Measurements from ENCODE around the gene ARHGEF4.

The ARHGEF4 gene

DNA sequence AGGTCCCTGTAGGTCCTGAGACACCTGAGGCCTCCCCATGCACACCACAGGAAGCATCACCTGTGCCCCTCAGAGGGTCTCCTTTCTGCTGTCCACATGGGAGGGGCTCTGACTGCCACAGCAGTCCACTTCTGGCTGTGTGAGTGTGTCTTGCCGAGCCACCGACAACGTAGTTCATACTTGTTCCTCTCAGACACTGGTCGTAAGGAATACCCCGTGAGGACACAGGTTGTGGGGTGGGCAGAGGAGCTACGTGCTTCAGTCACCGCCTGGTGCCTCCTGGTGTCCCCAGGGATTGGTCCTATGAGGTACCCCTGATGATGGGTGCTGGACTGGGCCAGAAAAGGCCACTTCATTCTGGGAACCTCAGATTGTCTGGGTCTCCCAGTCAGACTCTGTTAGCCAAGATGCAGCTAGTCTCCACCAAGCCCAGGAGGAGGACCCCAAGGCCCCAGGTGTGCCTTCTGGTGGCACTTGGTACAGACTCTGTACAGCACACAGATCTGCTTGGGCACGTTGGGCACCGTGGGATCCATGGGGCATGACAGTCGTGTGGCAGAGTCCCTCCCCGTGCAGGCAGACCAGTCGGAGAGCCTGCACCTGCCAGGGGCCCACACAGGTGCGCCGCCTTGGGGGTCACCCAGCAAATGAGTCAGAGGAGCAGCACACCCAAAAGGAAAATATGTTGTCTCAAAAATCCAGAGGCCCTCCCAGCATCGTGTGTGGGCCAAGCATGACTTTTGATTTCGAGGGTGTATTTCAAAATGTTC, 2.5 kb downstream of the ARHGEF4 start:
- in situ Hi-C loops (cut with MboI; ENCODE audit: low pct_unique_long_range_greater_than_20kb, low sequenced_read_pairs, unreplicated experiment) = no loop called here
- TF ChIP-seq, protein P1, sequence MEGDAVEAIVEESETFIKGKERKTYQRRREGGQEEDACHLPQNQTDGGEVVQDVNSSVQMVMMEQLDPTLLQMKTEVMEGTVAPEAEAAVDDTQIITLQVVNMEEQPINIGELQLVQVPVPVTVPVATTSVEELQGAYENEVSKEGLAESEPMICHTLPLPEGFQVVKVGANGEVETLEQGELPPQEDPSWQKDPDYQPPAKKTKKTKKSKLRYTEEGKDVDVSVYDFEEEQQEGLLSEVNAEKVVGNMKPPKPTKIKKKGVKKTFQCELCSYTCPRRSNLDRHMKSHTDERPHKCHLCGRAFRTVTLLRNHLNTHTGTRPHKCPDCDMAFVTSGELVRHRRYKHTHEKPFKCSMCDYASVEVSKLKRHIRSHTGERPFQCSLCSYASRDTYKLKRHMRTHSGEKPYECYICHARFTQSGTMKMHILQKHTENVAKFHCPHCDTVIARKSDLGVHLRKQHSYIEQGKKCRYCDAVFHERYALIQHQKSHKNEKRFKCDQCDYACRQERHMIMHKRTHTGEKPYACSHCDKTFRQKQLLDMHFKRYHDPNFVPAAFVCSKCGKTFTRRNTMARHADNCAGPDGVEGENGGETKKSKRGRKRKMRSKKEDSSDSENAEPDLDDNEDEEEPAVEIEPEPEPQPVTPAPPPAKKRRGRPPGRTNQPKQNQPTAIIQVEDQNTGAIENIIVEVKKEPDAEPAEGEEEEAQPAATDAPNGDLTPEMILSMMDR (IDR thresholded peaks at IDR 0.05; ENCODE audit: extremely low read depth, insufficient read depth, missing control alignments) = no peak
- no peak for DNase-seq (ENCODE audit: low spot score)

DNA sequence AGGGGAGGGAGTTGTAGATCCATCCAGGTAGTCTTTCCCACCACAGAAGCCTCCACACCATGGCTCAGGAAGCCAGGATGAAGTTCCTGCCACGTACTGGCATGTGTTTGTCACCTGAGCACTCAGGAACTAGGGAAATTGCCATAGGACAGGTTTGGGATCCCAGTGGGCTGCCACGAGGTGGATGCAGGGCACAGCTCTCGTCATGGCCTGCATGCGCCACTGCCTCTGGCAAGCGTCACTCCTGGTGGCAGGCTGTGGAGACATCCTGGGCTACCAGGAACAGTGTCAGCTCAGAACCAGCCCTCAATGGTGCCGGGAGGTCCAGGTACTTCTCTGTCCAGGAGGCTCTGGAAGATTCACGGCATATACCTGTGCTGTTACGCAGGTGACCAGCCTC, 3.8 kb downstream of the ARHGEF4 start:
- in situ Hi-C loops (cut with MboI; ENCODE audit: low pct_unique_long_range_greater_than_20kb, low sequenced_read_pairs, unreplicated experiment) = no loop called here
- no peak for DNase-seq (ENCODE audit: low spot score)
- TF ChIP-seq, protein P1 (IDR thresholded peaks at IDR 0.05; ENCODE audit: extremely low read depth, insufficient read depth, missing control alignments) = no peak

DNA sequence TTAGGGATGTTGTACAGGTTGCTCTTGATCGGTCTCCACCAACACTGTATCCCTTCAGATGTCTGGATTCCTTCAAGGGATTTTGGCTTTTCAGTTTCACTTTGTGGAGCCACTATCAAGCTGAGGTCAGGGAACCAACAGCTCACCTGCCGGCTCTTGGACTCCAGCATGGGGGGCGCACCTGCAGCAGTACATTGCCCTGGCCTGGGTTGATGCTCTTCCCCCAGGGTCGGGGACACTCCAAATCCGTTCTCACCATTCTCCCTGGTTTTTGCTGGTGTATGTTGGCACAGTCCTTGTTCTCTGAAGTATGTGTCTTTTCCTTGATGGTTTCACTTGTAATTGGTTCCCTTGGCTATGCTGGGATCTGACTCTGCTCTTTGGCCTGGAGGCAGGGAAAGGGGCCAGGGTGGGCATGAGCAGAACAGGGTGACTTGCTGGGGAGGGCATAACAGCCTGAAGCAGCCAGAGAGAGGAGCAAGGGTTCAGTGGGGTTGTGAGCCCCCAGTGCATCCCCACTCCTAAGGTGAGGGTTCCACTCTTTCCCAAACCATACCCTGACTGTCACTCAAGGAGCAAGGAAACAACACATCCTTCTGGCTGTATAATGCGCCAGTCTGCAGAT, 5.1 kb downstream of the ARHGEF4 start:
- TF ChIP-seq, protein P1 (IDR thresholded peaks at IDR 0.05; ENCODE audit: extremely low read depth, insufficient read depth, missing control alignments) = no peak
- in situ Hi-C loops (cut with MboI; ENCODE audit: low pct_unique_long_range_greater_than_20kb, low sequenced_read_pairs, unreplicated experiment) = no loop called here
- DNase-seq (ENCODE audit: low spot score) = no peak

DNA sequence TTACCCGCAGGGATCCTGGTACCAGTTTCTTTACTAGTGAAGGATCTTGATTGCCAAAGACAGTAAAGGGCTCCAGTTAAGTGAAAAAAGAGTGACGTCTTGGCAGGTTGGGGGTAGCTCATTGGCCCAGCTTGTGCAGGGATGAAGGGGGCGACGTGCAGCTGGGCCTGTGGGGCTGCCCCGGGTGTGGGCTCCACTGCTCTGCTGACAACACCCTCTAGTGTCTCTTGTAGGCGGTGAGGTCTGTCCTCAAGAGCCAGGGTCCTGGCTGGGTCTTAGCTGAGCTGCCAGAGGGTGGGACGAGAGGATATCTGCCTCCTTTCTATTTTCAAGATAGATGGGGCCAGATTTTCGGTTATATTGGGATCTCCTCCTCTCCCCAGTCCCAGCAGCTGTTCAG, 6.1 kb downstream of the ARHGEF4 start:
- no peak for DNase-seq (ENCODE audit: low spot score)
- TF ChIP-seq, protein P1 (IDR thresholded peaks at IDR 0.05; ENCODE audit: extremely low read depth, insufficient read depth, missing control alignments) = no peak

DNA sequence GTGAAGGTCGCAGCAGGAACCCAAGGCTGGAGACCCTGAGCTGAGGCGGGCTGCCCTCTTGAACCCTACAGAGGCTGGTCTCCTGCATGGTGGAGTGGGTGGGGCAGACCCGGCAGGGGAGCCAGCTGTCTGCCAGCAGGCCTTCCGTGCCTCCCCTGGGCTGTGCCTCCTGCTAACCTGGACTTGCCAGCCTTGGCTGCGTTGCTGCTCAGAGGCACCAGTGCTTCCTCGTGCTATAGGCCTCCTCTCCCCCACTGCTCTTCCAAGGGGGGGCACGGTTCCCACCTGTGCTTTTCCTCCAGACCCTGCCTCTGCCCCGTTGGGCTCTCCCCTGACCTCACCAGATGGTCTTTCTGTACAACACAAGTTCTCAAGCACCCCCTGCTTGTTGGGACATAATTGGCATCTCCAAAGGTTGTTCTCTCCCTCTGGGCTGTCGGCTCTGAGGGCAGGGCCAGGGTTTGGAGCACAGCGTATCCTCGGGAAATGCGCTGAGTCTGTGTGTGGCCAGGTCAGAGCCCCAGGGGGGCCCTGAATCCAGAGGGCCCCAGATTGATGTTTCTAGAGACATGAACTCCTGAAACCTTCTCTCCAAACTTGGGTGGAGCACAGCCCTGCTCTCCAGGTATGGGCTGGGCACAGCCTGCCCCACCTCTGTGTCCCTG, 6.7 kb downstream of the ARHGEF4 start:
- DNase-seq (ENCODE audit: low spot score) = no peak
- TF ChIP-seq, protein P1 (IDR thresholded peaks at IDR 0.05; ENCODE audit: extremely low read depth, insufficient read depth, missing control alignments) = no peak
- in situ Hi-C loops (cut with MboI; ENCODE audit: low pct_unique_long_range_greater_than_20kb, low sequenced_read_pairs, unreplicated experiment) = no loop called here

More for the DNA sequence above, 6.1 kb downstream of the ARHGEF4 start:
- in situ Hi-C loops (cut with MboI; ENCODE audit: low pct_unique_long_range_greater_than_20kb, low sequenced_read_pairs, unreplicated experiment) = no loop called here

DNA sequence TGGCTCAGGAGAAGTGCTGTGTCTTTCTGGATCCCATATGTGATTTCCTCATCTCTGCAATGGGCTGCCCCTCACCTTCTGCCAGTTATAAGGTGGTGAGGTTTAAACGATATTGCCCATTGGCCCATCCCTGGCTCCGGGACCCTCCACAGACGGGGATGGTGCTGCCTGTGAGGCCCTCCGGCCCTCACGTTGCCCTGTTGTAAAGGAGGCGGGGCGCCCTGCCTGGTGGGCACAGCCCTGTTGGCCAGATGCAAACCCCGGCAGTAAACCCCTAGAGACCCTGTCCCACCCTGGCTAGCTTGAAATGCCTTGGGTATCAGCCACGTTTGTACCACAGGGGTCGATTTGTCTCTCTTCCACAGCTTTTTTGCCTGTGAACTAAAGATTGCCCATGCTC, 7.4 kb downstream of the ARHGEF4 start:
- DNase-seq (ENCODE audit: low spot score) = no peak
- TF ChIP-seq, protein P1 (IDR thresholded peaks at IDR 0.05; ENCODE audit: extremely low read depth, insufficient read depth, missing control alignments) = no peak
- in situ Hi-C loops (cut with MboI; ENCODE audit: low pct_unique_long_range_greater_than_20kb, low sequenced_read_pairs, unreplicated experiment) = no loop called here
